ENCODE data around the gene MS4A15.

- TF ChIP-seq POLR2AphosphoS5 (IDR thresholded peaks at IDR 0.05): no peak
- TF ChIP-seq, protein P1, sequence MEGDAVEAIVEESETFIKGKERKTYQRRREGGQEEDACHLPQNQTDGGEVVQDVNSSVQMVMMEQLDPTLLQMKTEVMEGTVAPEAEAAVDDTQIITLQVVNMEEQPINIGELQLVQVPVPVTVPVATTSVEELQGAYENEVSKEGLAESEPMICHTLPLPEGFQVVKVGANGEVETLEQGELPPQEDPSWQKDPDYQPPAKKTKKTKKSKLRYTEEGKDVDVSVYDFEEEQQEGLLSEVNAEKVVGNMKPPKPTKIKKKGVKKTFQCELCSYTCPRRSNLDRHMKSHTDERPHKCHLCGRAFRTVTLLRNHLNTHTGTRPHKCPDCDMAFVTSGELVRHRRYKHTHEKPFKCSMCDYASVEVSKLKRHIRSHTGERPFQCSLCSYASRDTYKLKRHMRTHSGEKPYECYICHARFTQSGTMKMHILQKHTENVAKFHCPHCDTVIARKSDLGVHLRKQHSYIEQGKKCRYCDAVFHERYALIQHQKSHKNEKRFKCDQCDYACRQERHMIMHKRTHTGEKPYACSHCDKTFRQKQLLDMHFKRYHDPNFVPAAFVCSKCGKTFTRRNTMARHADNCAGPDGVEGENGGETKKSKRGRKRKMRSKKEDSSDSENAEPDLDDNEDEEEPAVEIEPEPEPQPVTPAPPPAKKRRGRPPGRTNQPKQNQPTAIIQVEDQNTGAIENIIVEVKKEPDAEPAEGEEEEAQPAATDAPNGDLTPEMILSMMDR (IDR thresholded peaks at IDR 0.05): no peak
- no peak for TF ChIP-seq POLR2A (IDR thresholded peaks at IDR 0.05)
These were observed 49.7 kb upstream of the MS4A15 start for GRCh38 chr11:60706931-60707330.
